ENCODE data around the gene POLR1C.

DNA sequence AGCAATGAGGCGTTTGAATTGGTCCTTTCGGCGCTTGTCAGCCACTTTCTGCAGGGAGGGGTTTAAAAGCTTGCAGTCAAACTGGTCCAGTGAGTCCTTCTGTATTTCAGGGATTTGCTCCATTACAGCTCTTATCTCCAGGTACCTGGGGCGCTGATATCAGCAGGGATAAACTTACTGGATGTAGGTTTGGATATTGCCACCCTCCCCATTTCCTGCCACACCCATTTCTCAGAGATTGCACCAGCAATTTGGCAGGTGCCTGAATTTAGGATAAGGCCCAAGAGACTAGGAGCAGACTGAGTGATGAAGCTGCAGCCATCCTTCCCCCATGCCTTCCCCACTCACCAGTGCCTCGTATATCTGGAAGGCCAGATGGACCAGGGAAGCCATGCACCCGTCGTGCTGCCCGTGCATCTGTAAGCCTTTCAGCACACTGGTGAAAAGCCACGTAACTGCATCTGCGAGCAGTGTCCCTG, 7.6 kb downstream of the POLR1C start:
- TF ChIP-seq, protein P1, sequence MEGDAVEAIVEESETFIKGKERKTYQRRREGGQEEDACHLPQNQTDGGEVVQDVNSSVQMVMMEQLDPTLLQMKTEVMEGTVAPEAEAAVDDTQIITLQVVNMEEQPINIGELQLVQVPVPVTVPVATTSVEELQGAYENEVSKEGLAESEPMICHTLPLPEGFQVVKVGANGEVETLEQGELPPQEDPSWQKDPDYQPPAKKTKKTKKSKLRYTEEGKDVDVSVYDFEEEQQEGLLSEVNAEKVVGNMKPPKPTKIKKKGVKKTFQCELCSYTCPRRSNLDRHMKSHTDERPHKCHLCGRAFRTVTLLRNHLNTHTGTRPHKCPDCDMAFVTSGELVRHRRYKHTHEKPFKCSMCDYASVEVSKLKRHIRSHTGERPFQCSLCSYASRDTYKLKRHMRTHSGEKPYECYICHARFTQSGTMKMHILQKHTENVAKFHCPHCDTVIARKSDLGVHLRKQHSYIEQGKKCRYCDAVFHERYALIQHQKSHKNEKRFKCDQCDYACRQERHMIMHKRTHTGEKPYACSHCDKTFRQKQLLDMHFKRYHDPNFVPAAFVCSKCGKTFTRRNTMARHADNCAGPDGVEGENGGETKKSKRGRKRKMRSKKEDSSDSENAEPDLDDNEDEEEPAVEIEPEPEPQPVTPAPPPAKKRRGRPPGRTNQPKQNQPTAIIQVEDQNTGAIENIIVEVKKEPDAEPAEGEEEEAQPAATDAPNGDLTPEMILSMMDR (tag by site-specific recombination; IDR thresholded peaks at IDR 0.05): no peak
- TF ChIP-seq ZNF221 (tag by site-specific recombination; IDR thresholded peaks at IDR 0.05; ENCODE audit: borderline replicate concordance) (no peak), ZNF776 (tag by site-specific recombination; IDR thresholded peaks at IDR 0.05; ENCODE audit: borderline replicate concordance) (no peak), ZNF335 (tag by site-specific recombination; conservative IDR thresholded peaks at IDR 0.05) (no peak)
- TF ChIP-seq, protein P2, sequence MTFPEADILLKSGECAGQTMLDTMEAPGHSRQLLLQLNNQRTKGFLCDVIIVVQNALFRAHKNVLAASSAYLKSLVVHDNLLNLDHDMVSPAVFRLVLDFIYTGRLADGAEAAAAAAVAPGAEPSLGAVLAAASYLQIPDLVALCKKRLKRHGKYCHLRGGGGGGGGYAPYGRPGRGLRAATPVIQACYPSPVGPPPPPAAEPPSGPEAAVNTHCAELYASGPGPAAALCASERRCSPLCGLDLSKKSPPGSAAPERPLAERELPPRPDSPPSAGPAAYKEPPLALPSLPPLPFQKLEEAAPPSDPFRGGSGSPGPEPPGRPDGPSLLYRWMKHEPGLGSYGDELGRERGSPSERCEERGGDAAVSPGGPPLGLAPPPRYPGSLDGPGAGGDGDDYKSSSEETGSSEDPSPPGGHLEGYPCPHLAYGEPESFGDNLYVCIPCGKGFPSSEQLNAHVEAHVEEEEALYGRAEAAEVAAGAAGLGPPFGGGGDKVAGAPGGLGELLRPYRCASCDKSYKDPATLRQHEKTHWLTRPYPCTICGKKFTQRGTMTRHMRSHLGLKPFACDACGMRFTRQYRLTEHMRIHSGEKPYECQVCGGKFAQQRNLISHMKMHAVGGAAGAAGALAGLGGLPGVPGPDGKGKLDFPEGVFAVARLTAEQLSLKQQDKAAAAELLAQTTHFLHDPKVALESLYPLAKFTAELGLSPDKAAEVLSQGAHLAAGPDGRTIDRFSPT (tag by site-specific recombination; IDR thresholded peaks at IDR 0.05): no peak
